Erythroblast (primary cell): Measurements from ENCODE around the gene CREG2.

Source experiments
- GATA1 ChIP-seq: IDR thresholded peaks from 2 replicates; pipeline ENCODE4 v1.6.1; 2011; ENCODE audit warnings: low read depth, mild to moderate bottlenecking, control low read depth, low read length, moderate library complexity
- POLR2A ChIP-seq: IDR thresholded peaks from 2 replicates; pipeline ENCODE4 v1.6.1; 2011; ENCODE audit warnings: mild to moderate bottlenecking, low read length

- TF ChIP-seq POLR2A (no peak), GATA1 (no peak)
Measured at GRCh38 chr2:101379091-101379490, 8.2 kb downstream of the CREG2 start.
